ENCODE results near the gene RERG. TPM values are rescaled to one million over a fixed set of nuclear protein-coding genes. Genes with fewer than 3 reads are reported as not detected.

RERG gene
- total RNA-seq, 4 donors from 2014 or later: 61.6 to 236 (median 150) TPM

DNA sequence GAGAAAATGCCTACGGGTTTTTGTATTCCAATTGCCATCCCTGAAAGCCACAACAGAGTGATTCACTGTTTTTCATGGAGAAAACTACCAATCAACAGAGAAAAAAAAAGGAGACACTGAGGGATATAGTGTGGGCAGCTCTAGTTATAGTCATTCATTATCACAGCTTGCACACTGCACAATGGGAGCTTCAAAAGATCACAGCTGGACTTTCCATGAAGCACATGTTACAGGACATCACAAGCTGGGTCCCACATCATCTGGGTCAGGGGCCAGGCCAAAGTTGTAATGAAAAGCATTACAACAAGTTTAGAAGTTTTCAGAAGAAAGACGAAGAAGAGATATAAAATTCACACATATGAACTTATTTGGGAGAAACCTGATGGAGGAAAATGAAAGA lies 41.5 kb downstream of the RERG start:
- Histone ChIP-seq H3K4me1 (peaks cover 10 to 12% of the 10 kb centered on the region in 2 donors), H3K9me3 (no peaks in the 10 kb centered on the region)

DNA sequence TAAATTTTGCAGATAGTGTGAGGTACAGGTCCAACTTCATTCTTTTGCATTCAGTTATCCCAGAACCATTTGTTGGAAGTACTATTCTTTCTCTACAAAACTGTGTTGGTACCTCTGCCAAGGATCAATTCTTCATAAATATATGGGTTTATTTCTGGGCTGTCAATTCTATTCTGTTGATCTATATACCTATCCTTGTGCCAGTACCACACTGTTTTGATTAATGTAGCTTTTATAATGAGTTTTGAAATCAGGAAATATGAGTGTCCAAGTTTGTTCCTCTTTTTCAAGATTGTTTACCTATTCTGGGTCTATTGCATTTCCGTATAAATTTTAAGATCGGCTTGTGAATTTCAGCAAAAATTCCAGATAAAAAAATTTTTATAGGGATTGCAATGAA lies 48.1 kb downstream of the RERG start:
- H3K36me3 ChIP-seq: no peaks in the 10 kb centered on the region

More for the DNA sequence above, 41.5 kb downstream of the RERG start:
- intact Hi-C loops (cut with DNase I; ENCODE audit: low total_unique reads): no loop called here
- Histone ChIP-seq H3K36me3 (no peaks in the 10 kb centered on the region), H3K27ac (peak overlapping the region; percentile 83 to 95), H3K27me3 (no peaks in the 10 kb centered on the region), H3K4me3 (no peak overlapping the region)
- peak in 1 of 2 donors; percentile 70 for DNase-seq
- no peak for TF ChIP-seq POLR2A (IDR thresholded peaks at IDR 0.05)
- TF ChIP-seq, protein P1, sequence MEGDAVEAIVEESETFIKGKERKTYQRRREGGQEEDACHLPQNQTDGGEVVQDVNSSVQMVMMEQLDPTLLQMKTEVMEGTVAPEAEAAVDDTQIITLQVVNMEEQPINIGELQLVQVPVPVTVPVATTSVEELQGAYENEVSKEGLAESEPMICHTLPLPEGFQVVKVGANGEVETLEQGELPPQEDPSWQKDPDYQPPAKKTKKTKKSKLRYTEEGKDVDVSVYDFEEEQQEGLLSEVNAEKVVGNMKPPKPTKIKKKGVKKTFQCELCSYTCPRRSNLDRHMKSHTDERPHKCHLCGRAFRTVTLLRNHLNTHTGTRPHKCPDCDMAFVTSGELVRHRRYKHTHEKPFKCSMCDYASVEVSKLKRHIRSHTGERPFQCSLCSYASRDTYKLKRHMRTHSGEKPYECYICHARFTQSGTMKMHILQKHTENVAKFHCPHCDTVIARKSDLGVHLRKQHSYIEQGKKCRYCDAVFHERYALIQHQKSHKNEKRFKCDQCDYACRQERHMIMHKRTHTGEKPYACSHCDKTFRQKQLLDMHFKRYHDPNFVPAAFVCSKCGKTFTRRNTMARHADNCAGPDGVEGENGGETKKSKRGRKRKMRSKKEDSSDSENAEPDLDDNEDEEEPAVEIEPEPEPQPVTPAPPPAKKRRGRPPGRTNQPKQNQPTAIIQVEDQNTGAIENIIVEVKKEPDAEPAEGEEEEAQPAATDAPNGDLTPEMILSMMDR (IDR thresholded peaks at IDR 0.05): no peak

DNA sequence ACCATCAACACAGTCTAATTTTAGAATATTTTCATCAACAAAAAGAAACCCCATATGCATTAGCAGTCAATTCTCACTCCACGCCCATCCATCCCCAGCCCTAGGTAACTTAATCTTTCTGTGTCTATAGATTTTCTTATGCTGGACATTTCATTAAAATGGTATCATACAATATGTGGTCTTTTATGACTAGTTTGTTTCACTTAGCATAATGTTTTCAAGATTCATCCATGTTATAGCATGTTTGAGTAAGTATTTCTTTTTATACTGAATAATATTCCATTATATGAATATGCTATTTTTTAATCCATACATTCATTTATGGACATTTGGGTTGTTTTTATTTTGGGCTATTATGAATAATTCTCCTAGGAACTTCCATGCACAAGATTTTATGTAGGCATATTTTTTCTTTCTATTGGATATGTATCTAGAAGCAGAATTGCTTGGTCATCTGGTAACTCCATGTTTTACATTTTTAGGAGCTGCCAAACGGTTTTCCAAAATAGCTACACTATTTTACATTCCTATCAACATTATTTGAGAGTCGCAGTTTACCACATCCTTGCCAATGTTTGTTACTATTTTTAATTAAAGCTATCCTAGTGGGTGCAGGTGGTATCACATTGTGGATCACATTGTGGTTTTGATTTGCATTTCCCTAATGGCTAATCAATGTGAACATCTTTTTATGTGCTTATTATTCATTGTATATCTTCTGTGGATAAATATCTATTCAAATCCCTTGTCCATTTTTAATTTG lies 49.0 kb downstream of the RERG start:
- peaks cover 14 to 17% of the 10 kb centered on the region in 2 donors for H3K4me1 ChIP-seq
- no peaks in the 10 kb centered on the region for H3K36me3 ChIP-seq
- no peak for DNase-seq
- TF ChIP-seq, protein P1 (IDR thresholded peaks at IDR 0.05): no peak
- no peak for TF ChIP-seq POLR2A (IDR thresholded peaks at IDR 0.05)
- peak overlapping the region; percentile 92 to 95 for H3K27ac ChIP-seq
- no peaks in the 10 kb centered on the region for H3K27me3 ChIP-seq
- no peaks in the 10 kb centered on the region for H3K9me3 ChIP-seq
- intact Hi-C loops (cut with DNase I; ENCODE audit: low total_unique reads): no loop called here
- H3K4me3 ChIP-seq: no peak overlapping the region

More for the DNA sequence above, 48.1 kb downstream of the RERG start:
- no peak for DNase-seq
- no peaks in the 10 kb centered on the region for H3K9me3 ChIP-seq
- H3K4me1 ChIP-seq: peaks cover 12 to 16% of the 10 kb centered on the region in 2 donors
- H3K27me3 ChIP-seq: no peaks in the 10 kb centered on the region
- no peak overlapping the region for H3K4me3 ChIP-seq
- intact Hi-C loops (cut with DNase I; ENCODE audit: low total_unique reads): no loop called here
- peak overlapping the region; percentile 92 to 95 for H3K27ac ChIP-seq
- TF ChIP-seq, protein P1 (IDR thresholded peaks at IDR 0.05): no peak
- TF ChIP-seq POLR2A (IDR thresholded peaks at IDR 0.05): no peak

DNA sequence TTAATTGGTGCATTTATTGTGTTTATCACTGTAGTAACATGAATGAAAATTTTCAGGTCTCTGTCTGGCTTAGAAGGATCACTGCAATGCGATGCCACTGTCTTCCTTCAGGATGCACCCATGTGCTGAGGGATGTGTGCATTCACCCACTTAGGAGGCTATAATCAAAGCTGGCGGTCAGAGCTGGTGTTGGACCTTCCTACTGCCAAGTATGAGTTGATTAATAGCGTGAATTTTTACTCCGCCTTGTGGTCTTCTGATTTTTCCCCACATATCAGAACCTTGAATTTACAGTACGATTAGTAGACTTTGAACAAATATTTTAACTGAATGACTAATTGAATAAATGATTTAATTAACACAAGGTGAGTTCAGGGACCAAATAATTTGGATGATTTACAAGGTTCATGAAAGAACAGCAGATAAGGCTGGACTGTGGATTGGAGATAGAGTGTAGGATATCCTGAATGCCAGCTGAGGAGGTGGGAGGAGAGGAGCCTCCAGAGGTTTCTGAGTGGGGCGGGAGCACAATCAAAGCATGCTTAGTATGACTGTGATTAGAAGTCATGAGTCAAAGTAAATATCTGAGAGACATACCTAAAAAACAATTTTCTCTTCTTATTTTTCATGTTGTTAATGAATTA lies 50.1 kb downstream of the RERG start:
- TF ChIP-seq POLR2A (IDR thresholded peaks at IDR 0.05): no peak
- TF ChIP-seq, protein P1 (IDR thresholded peaks at IDR 0.05): no peak
- Histone ChIP-seq H3K9me3 (no peaks in the 10 kb centered on the region), H3K4me1 (peaks cover 14 to 23% of the 10 kb centered on the region in 2 donors), H3K27ac (peak overlapping the region; percentile 92 to 95), H3K36me3 (no peaks in the 10 kb centered on the region), H3K27me3 (no peaks in the 10 kb centered on the region), H3K4me3 (no peak overlapping the region)
- no peak for DNase-seq
- intact Hi-C loops (cut with DNase I; ENCODE audit: low total_unique reads): no loop called here

Measured in uterus (tissue), 4 donors.